Endothelial cell of umbilical vein (primary cell): Measurements from ENCODE around the gene TRABD. TPM values are rescaled to one million over a fixed set of nuclear protein-coding genes. Genes with fewer than 3 reads are reported as not detected.

Source experiments
- BruUV-seq: library from RNA; stranded (reverse); fragments of 400-500 nt; replicated peaks from 2 replicates; lab custom pipeline; 2021; lab: Mats Ljungman, UMichigan
- CTCF ChIA-PET: fragments of 300-600, 350-600 bp; sonication (Branson Sonifier 250); formaldehyde crosslinking; loops from one replicate; lab custom pipeline; 2021; ENCODE audit warnings: antibody characterized with exemption, inconsistent platforms; lab: Charles Lee
- POLR2A ChIA-PET: fragments of 300-600, 350-600 bp; sonication (Branson Sonifier 250); formaldehyde crosslinking; loops from one replicate; lab custom pipeline; 2021; ENCODE audit warnings: antibody characterized with exemption, inconsistent platforms; lab: Charles Lee
- DNase-seq: peaks from one replicate; pipeline ENCODE4 v3.0.0-alpha.2; 2011; ENCODE audit warnings: low read depth, low spot score
- FAIRE-seq: peaks from 2 replicates; lab custom pipeline; 2011; peaks lifted over from hg19 to GRCh38; lab: Jason Lieb, UNC
- H2AFZ ChIP-seq: 2 replicates; pipeline ENCODE4 v1.6.0; 2012; ENCODE audit warnings: low read depth, low read length, control low read depth, inconsistent platforms
- H3K27ac ChIP-seq: 2 replicates; pipeline ENCODE4 v1.5.1; 2011; ENCODE audit warnings: low read depth, mild to moderate bottlenecking, control low read depth, low read length, moderate library complexity; ENCODE audit not compliant: insufficient read depth
- H3K27me3 ChIP-seq, 2 experiments: 2 replicates each; pipeline versions ENCODE4 v1.6.0 to v1.6.1; 2011; ENCODE audit warnings: low read length in 2 of 2, mixed read lengths in 1 of 2; ENCODE audit not compliant: control insufficient read depth in 2 of 2, insufficient read depth in 2 of 2
- H3K36me3 ChIP-seq, 2 experiments: 2 replicates in 1 of 2; 3 replicates in 1 of 2; pipeline ENCODE4 v1.5.1; 2011; ENCODE audit warnings: low read length in 2 of 2, mild to moderate bottlenecking in 1 of 2, moderate library complexity in 1 of 2; ENCODE audit not compliant: control insufficient read depth in 2 of 2, insufficient read depth in 2 of 2; ENCODE audit errors: extremely low read depth in 1 of 2
- H3K4me1 ChIP-seq: 3 replicates; pipeline ENCODE4 v1.5.1; 2011; ENCODE audit warnings: mild to moderate bottlenecking, low read length; ENCODE audit not compliant: control insufficient read depth, insufficient read depth; ENCODE audit errors: extremely low read depth
- H3K4me2 ChIP-seq: 2 replicates; pipeline ENCODE4 v1.6.1; 2011; ENCODE audit warnings: low read length, control low read depth, mixed read lengths; ENCODE audit not compliant: insufficient read depth
- H3K4me3 ChIP-seq, 3 experiments: fragments of 200-600 bp in 1 of 3; sonication (generic), shearing (Covaris generic) in 1 of 3; replicated peaks in 1 of 3; 2 replicates each; pipeline ENCODE4 v1.5.1; 2011 to 2016; ENCODE audit warnings: control low read depth in 3 of 3, low read length in 3 of 3, mild to moderate bottlenecking in 2 of 3, inconsistent platforms in 1 of 3, low read depth in 1 of 3, moderate library complexity in 1 of 3; ENCODE audit not compliant: insufficient read depth in 1 of 3
- H3K79me2 ChIP-seq: 2 replicates; pipeline ENCODE4 v1.6.0; 2012; ENCODE audit warnings: low read length, inconsistent platforms; ENCODE audit not compliant: control insufficient read depth, insufficient read depth
- H3K9ac ChIP-seq: replicated peaks from 2 replicates; pipeline ENCODE3; 2011; ENCODE audit warnings: low read length, control low read depth; ENCODE audit not compliant: insufficient read depth; ENCODE audit errors: extremely low read depth
- H3K9me1 ChIP-seq: replicated peaks from 3 replicates; pipeline ENCODE4 v1.6.0; 2011; ENCODE audit warnings: mild to moderate bottlenecking, low read length; ENCODE audit not compliant: control insufficient read depth, insufficient read depth; ENCODE audit errors: extremely low read depth
- H3K9me3 ChIP-seq: replicated peaks from 2 replicates; pipeline ENCODE4 v1.5.1; 2012; ENCODE audit warnings: low read length, inconsistent platforms; ENCODE audit not compliant: control insufficient read depth, insufficient read depth
- H4K20me1 ChIP-seq: replicated peaks from 2 replicates; pipeline ENCODE3; 2011; ENCODE audit warnings: mild to moderate bottlenecking, low read length; ENCODE audit not compliant: control insufficient read depth, insufficient read depth; ENCODE audit errors: extremely low read depth
- CTCF ChIP-seq, 2 donors: IDR thresholded peaks; 1 replicate in 1 of 2; 2 replicates in 1 of 2; pipeline ENCODE4 v1.5.1; 2011; ENCODE audit warnings: low read length in 2 of 2, mild to moderate bottlenecking in 2 of 2, moderate library complexity in 2 of 2, control low read depth in 1 of 2, inconsistent platforms in 1 of 2, low read depth in 1 of 2; ENCODE audit not compliant: insufficient read depth in 1 of 2; ENCODE audit errors: extremely low read depth in 1 of 2
- EZH2 ChIP-seq: IDR thresholded peaks from 2 replicates; pipeline ENCODE4 v1.6.1; 2012; ENCODE audit warnings: borderline replicate concordance, low read depth, mild to moderate bottlenecking, moderate library complexity, low read length, inconsistent platforms; ENCODE audit not compliant: severe bottlenecking
- FOS ChIP-seq: IDR thresholded peaks from 2 replicates; pipeline ENCODE4 v1.6.1; 2011; ENCODE audit warnings: mild to moderate bottlenecking, low read length, moderate library complexity, borderline replicate concordance; ENCODE audit not compliant: insufficient read depth
- GATA2 ChIP-seq: IDR thresholded peaks from 2 replicates; pipeline ENCODE4 v1.7.0; 2011; ENCODE audit warnings: low read depth, mild to moderate bottlenecking, moderate library complexity, mixed read lengths, low read length; ENCODE audit not compliant: insufficient read length, insufficient read depth
- JUN ChIP-seq: IDR thresholded peaks from 2 replicates; pipeline ENCODE4 v1.6.1; 2011; ENCODE audit warnings: borderline replicate concordance, low read depth; ENCODE audit not compliant: insufficient read length, insufficient read depth
- MYC ChIP-seq: IDR thresholded peaks from one replicate; pipeline ENCODE4 v1.6.1; 2011; ENCODE audit warnings: mild to moderate bottlenecking, low read depth, low read length
- POLR2A ChIP-seq: IDR thresholded peaks from 2 replicates; pipeline ENCODE4 v1.6.1; 2012; ENCODE audit warnings: low read depth, mild to moderate bottlenecking, control low read depth, low read length
- POLR2AphosphoS5 ChIP-seq: IDR thresholded peaks from 2 replicates; pipeline ENCODE4 v1.6.1; 2012; ENCODE audit warnings: low read depth, mild to moderate bottlenecking, control low read depth, low read length, moderate library complexity; ENCODE audit not compliant: insufficient read depth
- dilution Hi-C: fragments of 300-500 bp; cut with MboI; formaldehyde crosslinking; loops from one replicate; pipeline ENCODE4 v1.15.0; 2019; ENCODE audit warnings: low sequenced_read_pairs; ENCODE audit not compliant: extremely low pct_ligation_motif_present
- intact Hi-C: fragments of 100-400 bp; cut with micrococcal nuclease; formaldehyde crosslinking; loops from one replicate; pipeline ENCODE4 v1.10.0; 2022
- polyA plus RNA-seq, 4 experiments: library from polyadenylated mRNA; depleted of rRNA in 3 of 4; stranded (reverse) in 3 of 4; unstranded in 1 of 4; fragments of >200 nt; gene quantifications; 2 replicates each; pipeline versions ENCODE4 v1.2.1 to v1.2.3, GENCODE V29; 2011 to 2012; ENCODE audit warnings: missing spikeins in 1 of 4
- total RNA-seq: library from RNA; stranded (reverse); gene quantifications from 2 replicates; pipeline ENCODE4 v1.2.3, GENCODE V29; 2021
- TF ChIP-seq, protein P1 (sequence below): IDR thresholded peaks from 2 replicates; pipeline ENCODE4 v1.6.1; 2011; ENCODE audit not compliant: insufficient read depth, insufficient read length

TRABD gene
- total and polyA plus RNA-seq, 2 donors (not counting 3 experiments of a cell fraction or from before 2014, with no cell fraction given), result 46.8 to 48.4 TPM

GRCh38 chr22:50138041-50138440 is 47.7 kb upstream of the TRABD start:
- H3K27me3 ChIP-seq, result no peaks in the 10 kb centered on the region
- no peak overlapping the region for H3K27ac ChIP-seq
- H3K9ac ChIP-seq, result no peak overlapping the region
- no peaks in the 10 kb centered on the region for H4K20me1 ChIP-seq
- no peak overlapping the region for H3K4me2 ChIP-seq
- no TSS peak for BruUV-seq
- peaks cover 23 to 27% of the 10 kb centered on the region in 2 experiments for H3K36me3 ChIP-seq
- no peaks in the 10 kb centered on the region for H3K9me1 ChIP-seq
- TF ChIP-seq JUN, result no peak
- TF ChIP-seq, protein P1, sequence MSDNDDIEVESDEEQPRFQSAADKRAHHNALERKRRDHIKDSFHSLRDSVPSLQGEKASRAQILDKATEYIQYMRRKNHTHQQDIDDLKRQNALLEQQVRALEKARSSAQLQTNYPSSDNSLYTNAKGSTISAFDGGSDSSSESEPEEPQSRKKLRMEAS, result no peak
- TF ChIP-seq POLR2A, result no peak
- TF ChIP-seq CTCF (IDR thresholded peaks at IDR 0.05; ENCODE audit: extremely low read depth in 1 of 2, insufficient read depth in 1 of 2, low read depth in 1 of 2, low read length in 2 of 2), result no peak
- TF ChIP-seq EZH2, result no peak
- no peak for TF ChIP-seq GATA2
- TF ChIP-seq MYC, result no peak
- TF ChIP-seq FOS, result no peak
- no peak for TF ChIP-seq POLR2AphosphoS5
- POLR2A ChIA-PET, result no interaction called here
- no peaks in the 10 kb centered on the region for H3K79me2 ChIP-seq
- intact Hi-C loops (no loop called here), dilution Hi-C loops (no loop called here)
- CTCF ChIA-PET, result no interaction called here
- no peak overlapping the region for H2AFZ ChIP-seq
- no peak overlapping the region for H3K4me3 ChIP-seq
- FAIRE-seq, result no peak
- H3K4me1 ChIP-seq, result no peaks in the 10 kb centered on the region
- DNase-seq, result no peak
- H3K9me3 ChIP-seq, result no peaks in the 10 kb centered on the region
